Panc1 (cell line): ENCODE results near the gene SPRYD4.
"Not testable (repeated sequence)": the region's sequence is repeated elsewhere in the genome, so short reads cannot be mapped to it uniquely, and the experiment has no call there.

Source experiments
- POLR2AphosphoS5 ChIP-seq: IDR thresholded peaks from 2 replicates; pipeline ENCODE4 v1.6.1; 2012; ENCODE audit warnings: mild to moderate bottlenecking, low read depth, low read length, moderate library complexity
- TCF7L2 ChIP-seq: IDR thresholded peaks from 2 replicates; pipeline ENCODE4 v1.6.1; 2011; ENCODE audit warnings: mild to moderate bottlenecking, low read depth, low read length, inconsistent platforms
- TF ChIP-seq, protein P1 (sequence below): fragments of 450-650 bp; IDR thresholded peaks from 2 replicates; pipeline ENCODE4 v1.5.1; 2017; ENCODE audit warnings: mild to moderate bottlenecking
- TF ChIP-seq, protein P2 (sequence below), 2 experiments: IDR thresholded peaks; 2 replicates each; pipeline ENCODE4 v1.6.1; 2011 to 2012; ENCODE audit warnings: low read depth in 2 of 2, control low read depth in 1 of 2, low read length in 1 of 2, mild to moderate bottlenecking in 1 of 2, moderate library complexity in 1 of 2; ENCODE audit not compliant: insufficient read depth in 1 of 2

GRCh38 chr12:56493409-56494105 lies 25.2 kb downstream of the SPRYD4 start:
- TF ChIP-seq POLR2AphosphoS5, TCF7L2: not testable (repeated sequence)
- TF ChIP-seq, protein P1, sequence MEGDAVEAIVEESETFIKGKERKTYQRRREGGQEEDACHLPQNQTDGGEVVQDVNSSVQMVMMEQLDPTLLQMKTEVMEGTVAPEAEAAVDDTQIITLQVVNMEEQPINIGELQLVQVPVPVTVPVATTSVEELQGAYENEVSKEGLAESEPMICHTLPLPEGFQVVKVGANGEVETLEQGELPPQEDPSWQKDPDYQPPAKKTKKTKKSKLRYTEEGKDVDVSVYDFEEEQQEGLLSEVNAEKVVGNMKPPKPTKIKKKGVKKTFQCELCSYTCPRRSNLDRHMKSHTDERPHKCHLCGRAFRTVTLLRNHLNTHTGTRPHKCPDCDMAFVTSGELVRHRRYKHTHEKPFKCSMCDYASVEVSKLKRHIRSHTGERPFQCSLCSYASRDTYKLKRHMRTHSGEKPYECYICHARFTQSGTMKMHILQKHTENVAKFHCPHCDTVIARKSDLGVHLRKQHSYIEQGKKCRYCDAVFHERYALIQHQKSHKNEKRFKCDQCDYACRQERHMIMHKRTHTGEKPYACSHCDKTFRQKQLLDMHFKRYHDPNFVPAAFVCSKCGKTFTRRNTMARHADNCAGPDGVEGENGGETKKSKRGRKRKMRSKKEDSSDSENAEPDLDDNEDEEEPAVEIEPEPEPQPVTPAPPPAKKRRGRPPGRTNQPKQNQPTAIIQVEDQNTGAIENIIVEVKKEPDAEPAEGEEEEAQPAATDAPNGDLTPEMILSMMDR: not testable (repeated sequence)
- TF ChIP-seq, protein P2, sequence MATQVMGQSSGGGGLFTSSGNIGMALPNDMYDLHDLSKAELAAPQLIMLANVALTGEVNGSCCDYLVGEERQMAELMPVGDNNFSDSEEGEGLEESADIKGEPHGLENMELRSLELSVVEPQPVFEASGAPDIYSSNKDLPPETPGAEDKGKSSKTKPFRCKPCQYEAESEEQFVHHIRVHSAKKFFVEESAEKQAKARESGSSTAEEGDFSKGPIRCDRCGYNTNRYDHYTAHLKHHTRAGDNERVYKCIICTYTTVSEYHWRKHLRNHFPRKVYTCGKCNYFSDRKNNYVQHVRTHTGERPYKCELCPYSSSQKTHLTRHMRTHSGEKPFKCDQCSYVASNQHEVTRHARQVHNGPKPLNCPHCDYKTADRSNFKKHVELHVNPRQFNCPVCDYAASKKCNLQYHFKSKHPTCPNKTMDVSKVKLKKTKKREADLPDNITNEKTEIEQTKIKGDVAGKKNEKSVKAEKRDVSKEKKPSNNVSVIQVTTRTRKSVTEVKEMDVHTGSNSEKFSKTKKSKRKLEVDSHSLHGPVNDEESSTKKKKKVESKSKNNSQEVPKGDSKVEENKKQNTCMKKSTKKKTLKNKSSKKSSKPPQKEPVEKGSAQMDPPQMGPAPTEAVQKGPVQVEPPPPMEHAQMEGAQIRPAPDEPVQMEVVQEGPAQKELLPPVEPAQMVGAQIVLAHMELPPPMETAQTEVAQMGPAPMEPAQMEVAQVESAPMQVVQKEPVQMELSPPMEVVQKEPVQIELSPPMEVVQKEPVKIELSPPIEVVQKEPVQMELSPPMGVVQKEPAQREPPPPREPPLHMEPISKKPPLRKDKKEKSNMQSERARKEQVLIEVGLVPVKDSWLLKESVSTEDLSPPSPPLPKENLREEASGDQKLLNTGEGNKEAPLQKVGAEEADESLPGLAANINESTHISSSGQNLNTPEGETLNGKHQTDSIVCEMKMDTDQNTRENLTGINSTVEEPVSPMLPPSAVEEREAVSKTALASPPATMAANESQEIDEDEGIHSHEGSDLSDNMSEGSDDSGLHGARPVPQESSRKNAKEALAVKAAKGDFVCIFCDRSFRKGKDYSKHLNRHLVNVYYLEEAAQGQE (IDR thresholded peaks at IDR 0.05; ENCODE audit: insufficient read depth in 1 of 2, low read depth in 2 of 2, low read length in 1 of 2): not testable (repeated sequence)
